HepG2 (cell line): Measurements from ENCODE around the gene PCDH17. TPM values are rescaled to one million over a fixed set of nuclear protein-coding genes. Genes with fewer than 3 reads are reported as not detected.

Source experiments
- ATAC-seq: fragments of 200-7000 bp; cut with Tn5 transposase; 3 replicates; pipeline ENCODE4 v1.9.1; 2020; ENCODE audit warnings: mild to moderate bottlenecking, moderate library complexity
- BruUV-seq: library from RNA; stranded (reverse); fragments of 400-500 nt; replicated peaks from 2 replicates; lab custom pipeline; 2021; lab: Mats Ljungman, UMichigan
- CTCF ChIA-PET: fragments of 300-600 bp; formaldehyde crosslinking; extraction: SDS; loops from one replicate; lab custom pipeline; 2021; ENCODE audit warnings: low total read pairs, inconsistent platforms, low intra/inter-chr PET ratio; lab: Yijun Ruan, JAX
- POLR2A ChIA-PET: fragments of 350-600 bp; sonication (Branson Sonifier 250); formaldehyde crosslinking; loops from one replicate; lab custom pipeline; 2020; ENCODE audit warnings: antibody characterized with exemption, inconsistent platforms; lab: Yijun Ruan, JAX
- DNase-seq: peaks from one replicate; pipeline ENCODE4 v3.0.0-alpha.2; 2015; ENCODE audit warnings: low spot score
- FAIRE-seq: peaks from 3 replicates; lab custom pipeline; 2011; peaks lifted over from hg19 to GRCh38; lab: Jason Lieb, UNC
- H2AFZ ChIP-seq: one replicate; pipeline ENCODE4 v1.6.1; 2011; ENCODE audit warnings: low read length, inconsistent platforms
- H3K27ac ChIP-seq: fragments of 300-600 bp; 3 replicates; pipeline ENCODE4 v1.8.0; 2011; ENCODE audit warnings: mixed run types, mild to moderate bottlenecking, mixed read lengths, low read length, inconsistent platforms; ENCODE audit not compliant: insufficient read depth; ENCODE audit errors: extremely low read length
- H3K27me3 ChIP-seq, 2 experiments: fragments of 200-600 bp in 1 of 2; 2 replicates in 1 of 2; 3 replicates in 1 of 2; pipeline versions ENCODE4 v1.6.0 to v1.8.0; 2011; ENCODE audit warnings: low read length in 2 of 2, mild to moderate bottlenecking in 2 of 2, moderate library complexity in 2 of 2, inconsistent platforms in 1 of 2; ENCODE audit not compliant: insufficient read depth in 2 of 2, control insufficient read depth in 1 of 2
- H3K36me3 ChIP-seq, 2 experiments: fragments of 200-600 bp in 1 of 2; replicated peaks in 1 of 2; 2 replicates in 1 of 2; 3 replicates in 1 of 2; pipeline versions ENCODE4 v1.5.1 to v1.8.0; 2011; ENCODE audit warnings: low read length in 2 of 2, inconsistent platforms in 1 of 2; ENCODE audit not compliant: insufficient read depth in 2 of 2, control insufficient read depth in 1 of 2
- H3K4me1 ChIP-seq: 2 replicates; pipeline ENCODE4 v1.5.1; 2012; ENCODE audit warnings: low read length, inconsistent platforms; ENCODE audit not compliant: insufficient read depth
- H3K4me2 ChIP-seq: 2 replicates; pipeline ENCODE4 v1.6.0; 2011; ENCODE audit warnings: low read depth, low read length, inconsistent platforms
- H3K4me3 ChIP-seq, 3 experiments: fragments of 200-600 bp in 1 of 3; sonication (generic), shearing (Covaris generic) in 1 of 3; replicated peaks in 1 of 3; 2 replicates each; pipeline ENCODE4 v1.5.1; 2011 to 2016; ENCODE audit warnings: low read length in 3 of 3, inconsistent platforms in 2 of 3, low read depth in 2 of 3, mild to moderate bottlenecking in 2 of 3, control low read depth in 1 of 3, mixed read lengths in 1 of 3; ENCODE audit not compliant: insufficient read depth in 1 of 3
- H3K79me2 ChIP-seq: one replicate; pipeline ENCODE4 v1.6.1; 2011; ENCODE audit warnings: low read length, inconsistent platforms; ENCODE audit not compliant: insufficient read depth
- H3K9ac ChIP-seq: 2 replicates; pipeline ENCODE4 v1.6.0; 2011; ENCODE audit warnings: mild to moderate bottlenecking, low read depth, low read length, inconsistent platforms; ENCODE audit not compliant: insufficient read depth
- H3K9me3 ChIP-seq: 2 replicates; pipeline ENCODE4 v1.5.1; 2012; ENCODE audit warnings: mild to moderate bottlenecking, low read length
- H4K20me1 ChIP-seq: 2 replicates; pipeline ENCODE4 v1.6.0; 2011; ENCODE audit warnings: inconsistent platforms, mild to moderate bottlenecking, low read length, moderate library complexity; ENCODE audit not compliant: insufficient read depth
- ELK4 ChIP-seq: sonication (generic); formaldehyde crosslinking; IDR thresholded peaks from 2 replicates; pipeline ENCODE4 v1.9.0; 2021; ENCODE audit warnings: missing genetic modification reagents, borderline replicate concordance
- RORA ChIP-seq: sonication (generic); formaldehyde crosslinking; IDR thresholded peaks from 2 replicates; pipeline ENCODE4 v1.5.0; 2020; ENCODE audit warnings: mild to moderate bottlenecking, missing genetic modification reagents, moderate library complexity
- ZNF563 ChIP-seq: sonication (generic); formaldehyde crosslinking; IDR thresholded peaks from 2 replicates; pipeline ENCODE4 v1.8.0; 2022; ENCODE audit warnings: mild to moderate bottlenecking, moderate library complexity, missing genetic modification reagents
- ZNF784 ChIP-seq: sonication (generic); formaldehyde crosslinking; IDR thresholded peaks from 2 replicates; pipeline ENCODE4 v1.5.1; 2020; ENCODE audit warnings: missing genetic modification reagents, mild to moderate bottlenecking, borderline replicate concordance
- WGBS: methylation state at CpG from one replicate; pipeline ENCODE4 v1.1.6; 2017; ENCODE audit warnings: low lambda C conversion rate; 5-methylcytosine and 5-hydroxymethylcytosine counted together
- in situ Hi-C: cut with HindIII; loops from 2 replicates; pipeline ENCODE4 v1.10.0; 2017; ENCODE audit warnings: low pct_unique_long_range_greater_than_20kb; ENCODE audit not compliant: extremely low pct_ligation_motif_present
- intact Hi-C: fragments of 100-400 bp; cut with micrococcal nuclease; formaldehyde crosslinking; loops from one replicate; pipeline ENCODE4 v1.10.0; 2022; ENCODE audit not compliant: unreplicated experiment
- polyA plus RNA-seq, 8 experiments: library from polyadenylated mRNA; depleted of rRNA in 3 of 8; stranded (reverse) in 7 of 8; unstranded in 1 of 8; fragments of >200 nt; fragmentation: Illumina TruSeq in 4 of 8; extraction: Trizol in 4 of 8; gene quantifications; 2 replicates each; pipeline versions ENCODE4 v1.2.1 to v1.2.3, GENCODE V29; 2011 to 2016; ENCODE audit warnings: low read depth in 4 of 8, missing spikeins in 1 of 8, mixed read lengths in 1 of 8; ENCODE audit not compliant: insufficient read depth in 1 of 8
- total RNA-seq, 5 experiments: library from RNA; depleted of rRNA; stranded (reverse); fragments of >200 nt; fragmentation: Illumina TruSeq; extraction: Trizol; gene quantifications; 2 replicates each; pipeline ENCODE4 v1.2.3, GENCODE V29; 2016; ENCODE audit warnings: low read depth in 1 of 5

Gene PCDH17
- total and polyA plus RNA-seq, 2 of the 13 experiments (the other 11 are each of a cell fraction or from before 2014, with no cell fraction given): not detected

- ATAC-seq: no peak
- Histone ChIP-seq H3K4me2 (no peak overlapping the region), H2AFZ (no peak overlapping the region), H4K20me1 (no peaks in the 10 kb centered on the region), H3K4me3 (no peak overlapping the region), H3K9me3 (no peaks in the 10 kb centered on the region), H3K36me3 (no peaks in the 10 kb centered on the region), H3K4me1 (no peaks in the 10 kb centered on the region), H3K9ac (no peak overlapping the region)
- BruUV-seq: no TSS peak
- in situ Hi-C loops: no loop called here
- POLR2A ChIA-PET: no interaction called here
- no peak for DNase-seq
- no peak for FAIRE-seq
- no peak for TF ChIP-seq ZNF784
- no peak for TF ChIP-seq ELK4
- TF ChIP-seq, all 625 proteins: peak for 0
- H3K27ac ChIP-seq: no peak overlapping the region
- 0% methylated on average over 2 of the region's 2 CpGs for WGBS
- H3K27me3 ChIP-seq: no peaks in the 10 kb centered on the region
- CTCF ChIA-PET: no interaction called here
- no peaks in the 10 kb centered on the region for H3K79me2 ChIP-seq
- intact Hi-C loops: no loop called here
Observed at GRCh38 chr13:57673197-57673596, 41.7 kb downstream of the PCDH17 start.

GRCh38 chr13:57675526-57675925, 44.0 kb downstream of the PCDH17 start:
- Histone ChIP-seq H3K79me2 (no peaks in the 10 kb centered on the region), H3K9ac (no peak overlapping the region), H3K4me2 (no peak overlapping the region), H3K4me1 (no peaks in the 10 kb centered on the region), H3K9me3 (no peaks in the 10 kb centered on the region), H3K36me3 (no peaks in the 10 kb centered on the region), H4K20me1 (no peaks in the 10 kb centered on the region), H3K4me3 (no peak overlapping the region), H2AFZ (no peak overlapping the region), H3K27ac (no peak overlapping the region), H3K27me3 (no peaks in the 10 kb centered on the region)
- FAIRE-seq (no peak), DNase-seq (no peak), ATAC-seq (no peak)
- no TSS peak for BruUV-seq
- TF ChIP-seq RORA (CRISPR knock-in tag) (no peak), ZNF563 (CRISPR knock-in tag) (no peak)
- 4% methylated on average over 2 of the region's 2 CpGs for WGBS
- intact Hi-C loops: no loop called here
- in situ Hi-C loops: no loop called here
- ChIA-PET POLR2A (no interaction called here), CTCF (no interaction called here)
